ENCODE results near the gene ARMC7. TPM values are rescaled to one million over a fixed set of nuclear protein-coding genes. Genes with fewer than 3 reads are reported as not detected.
A peak's percentile ranks its signal among the peaks of the same experiment; 100 is the strongest.

Gene ARMC7
- 11.3 to 12.0 TPM (median 11.4 TPM) in 3 replicates for total RNA-seq

- TF ChIP-seq CTCF (IDR thresholded peaks at IDR 0.05; ENCODE audit: unreplicated experiment), result no peak
- H3K27ac Mint-ChIP-seq, result peak within 1 kb of the TSS; percentile 73
- no peaks in the 10 kb centered on the region for H3K9me3 Mint-ChIP-seq
- H3K4me1 Mint-ChIP-seq, result peaks cover 18% of the 10 kb centered on the region
- H3K27me3 Mint-ChIP-seq (ENCODE audit: low read depth), result peaks cover 7% of the 10 kb centered on the region
- peaks cover 16% of the 10 kb centered on the region for H3K36me3 Mint-ChIP-seq
- peak; percentile 83 to 95 for DNase-seq (ENCODE audit: low spot score in 2 of 2, unreplicated experiment in 2 of 2)
- H3K4me3 Mint-ChIP-seq, result peak within 1 kb of the TSS; percentile 82
Measured at GRCh38 chr17:75109407-75110233, at the start of gene ARMC7. Gene ARMC7 (plus strand): TSS chr17:75109969. CDS start chr17:75110289, 320 bp downstream.

GRCh38 chr17:75060434-75061054 lies 49.2 kb upstream of the ARMC7 start:
- no peak for TF ChIP-seq CTCF (IDR thresholded peaks at IDR 0.05; ENCODE audit: unreplicated experiment)
- Mint-ChIP-seq H3K27ac (no peak overlapping the region), H3K27me3 (ENCODE audit: low read depth) (no peaks in the 10 kb centered on the region), H3K4me1 (peaks cover 10% of the 10 kb centered on the region), H3K4me3 (no peak overlapping the region), H3K9me3 (no peaks in the 10 kb centered on the region), H3K36me3 (peaks cover 27% of the 10 kb centered on the region)
- no peak for DNase-seq (ENCODE audit: low spot score in 2 of 2, unreplicated experiment in 2 of 2)

- no peaks in the 10 kb centered on the region for H3K9me3 Mint-ChIP-seq
- peaks cover 25% of the 10 kb centered on the region for H3K36me3 Mint-ChIP-seq
- H3K4me1 Mint-ChIP-seq, result peaks cover 7% of the 10 kb centered on the region
- no peaks in the 10 kb centered on the region for H3K27me3 Mint-ChIP-seq (ENCODE audit: low read depth)
- H3K4me3 Mint-ChIP-seq, result no peak overlapping the region
- DNase-seq (ENCODE audit: low spot score in 2 of 2, unreplicated experiment in 2 of 2), result no peak
- no peak overlapping the region for H3K27ac Mint-ChIP-seq
- no peak for TF ChIP-seq CTCF (IDR thresholded peaks at IDR 0.05; ENCODE audit: unreplicated experiment)
Measured at GRCh38 chr17:75061055-75061438, 48.7 kb upstream of the ARMC7 start.

GRCh38 chr17:75061618-75062017 lies 48.2 kb upstream of the ARMC7 start:
- peaks cover 25% of the 10 kb centered on the region for H3K36me3 Mint-ChIP-seq
- no peaks in the 10 kb centered on the region for H3K9me3 Mint-ChIP-seq
- no peak overlapping the region for H3K27ac Mint-ChIP-seq
- no peak overlapping the region for H3K4me3 Mint-ChIP-seq
- no peaks in the 10 kb centered on the region for H3K27me3 Mint-ChIP-seq (ENCODE audit: low read depth)
- DNase-seq (ENCODE audit: low spot score in 2 of 2, unreplicated experiment in 2 of 2), result no peak
- peaks cover under 1% of the 10 kb centered on the region for H3K4me1 Mint-ChIP-seq
- no peak for TF ChIP-seq CTCF (IDR thresholded peaks at IDR 0.05; ENCODE audit: unreplicated experiment)

- H3K27ac Mint-ChIP-seq, result no peak overlapping the region
- no peaks in the 10 kb centered on the region for H3K9me3 Mint-ChIP-seq
- no peak overlapping the region for H3K4me3 Mint-ChIP-seq
- H3K36me3 Mint-ChIP-seq, result peaks cover 25% of the 10 kb centered on the region
- no peak for TF ChIP-seq CTCF (IDR thresholded peaks at IDR 0.05; ENCODE audit: unreplicated experiment)
- no peaks in the 10 kb centered on the region for H3K27me3 Mint-ChIP-seq (ENCODE audit: low read depth)
- no peaks in the 10 kb centered on the region for H3K4me1 Mint-ChIP-seq
- DNase-seq (ENCODE audit: low spot score in 2 of 2, unreplicated experiment in 2 of 2), result no peak
Measured at GRCh38 chr17:75063201-75063600, 46.6 kb upstream of the ARMC7 start.

All from mesothelial cell of epicardium (in vitro differentiated cells).